Fibroblast of the aortic adventitia (primary cell): ENCODE measurements around the gene NPTX1. TPM values are rescaled to one million over a fixed set of nuclear protein-coding genes. Genes with fewer than 3 reads are reported as not detected.

Source experiments
- DNase-seq: peaks from one replicate; pipeline ENCODE4 v3.0.0-alpha.2; 2010; ENCODE audit warnings: low read depth
- H3K4me3 ChIP-seq: 2 replicates; pipeline ENCODE4 v1.5.1; 2011; ENCODE audit warnings: low read depth, mild to moderate bottlenecking, control low read depth, low read length, moderate library complexity
- total RNA-seq: library from RNA; depleted of rRNA; stranded (reverse); fragments of >200 nt; gene quantifications from 2 replicates; pipeline ENCODE4 v1.2.3, GENCODE V29; 2012; ENCODE audit warnings: low replicate concordance
- TF ChIP-seq, protein P1 (sequence below): IDR thresholded peaks from 2 replicates; pipeline ENCODE4 v1.5.1; 2011; ENCODE audit warnings: mild to moderate bottlenecking, low read length, control low read depth, inconsistent platforms; ENCODE audit not compliant: insufficient read depth

NPTX1 gene
- total RNA-seq, 1 donor: 191 TPM

GRCh38 chr17:80498920-80499410 is 22.6 kb upstream of the NPTX1 start:
- H3K4me3 ChIP-seq: no peak overlapping the region
- TF ChIP-seq, protein P1, sequence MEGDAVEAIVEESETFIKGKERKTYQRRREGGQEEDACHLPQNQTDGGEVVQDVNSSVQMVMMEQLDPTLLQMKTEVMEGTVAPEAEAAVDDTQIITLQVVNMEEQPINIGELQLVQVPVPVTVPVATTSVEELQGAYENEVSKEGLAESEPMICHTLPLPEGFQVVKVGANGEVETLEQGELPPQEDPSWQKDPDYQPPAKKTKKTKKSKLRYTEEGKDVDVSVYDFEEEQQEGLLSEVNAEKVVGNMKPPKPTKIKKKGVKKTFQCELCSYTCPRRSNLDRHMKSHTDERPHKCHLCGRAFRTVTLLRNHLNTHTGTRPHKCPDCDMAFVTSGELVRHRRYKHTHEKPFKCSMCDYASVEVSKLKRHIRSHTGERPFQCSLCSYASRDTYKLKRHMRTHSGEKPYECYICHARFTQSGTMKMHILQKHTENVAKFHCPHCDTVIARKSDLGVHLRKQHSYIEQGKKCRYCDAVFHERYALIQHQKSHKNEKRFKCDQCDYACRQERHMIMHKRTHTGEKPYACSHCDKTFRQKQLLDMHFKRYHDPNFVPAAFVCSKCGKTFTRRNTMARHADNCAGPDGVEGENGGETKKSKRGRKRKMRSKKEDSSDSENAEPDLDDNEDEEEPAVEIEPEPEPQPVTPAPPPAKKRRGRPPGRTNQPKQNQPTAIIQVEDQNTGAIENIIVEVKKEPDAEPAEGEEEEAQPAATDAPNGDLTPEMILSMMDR: no peak
- DNase-seq: no peak

DNA sequence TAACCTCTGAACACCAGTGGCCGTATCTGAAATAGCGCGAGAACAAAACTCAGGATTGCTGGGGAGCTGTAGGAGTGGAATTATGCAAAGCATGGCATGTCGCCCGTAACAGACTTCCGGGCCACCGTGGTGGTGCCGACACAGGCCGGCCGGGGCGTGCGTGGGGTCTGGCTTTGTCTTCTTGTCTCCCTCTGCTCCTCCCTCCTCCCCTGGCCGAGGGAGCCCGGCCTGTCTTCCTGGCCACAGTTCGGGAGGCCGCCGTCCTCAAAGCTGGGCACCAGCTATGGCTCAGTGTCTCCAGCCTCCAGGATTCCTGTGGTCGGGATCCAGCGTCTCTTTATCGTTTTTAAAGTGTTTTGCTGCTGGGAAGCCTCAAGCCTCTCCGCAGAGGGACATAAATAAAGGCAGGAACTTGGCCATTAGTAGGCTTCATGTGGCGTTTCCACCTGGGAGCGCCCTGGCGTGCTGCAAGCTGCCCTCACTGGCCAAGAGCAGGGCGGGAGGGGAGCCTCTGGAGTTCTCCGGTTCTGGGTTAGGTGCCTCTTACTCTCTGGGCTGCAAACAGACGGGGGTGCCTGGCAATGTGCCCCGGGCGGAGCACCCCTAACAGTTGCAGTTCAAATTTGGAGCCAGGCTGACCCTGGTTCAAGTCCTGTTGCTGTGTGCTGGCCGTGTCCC is 22.0 kb upstream of the NPTX1 start:
- DNase-seq: peak; percentile 75
- no peak overlapping the region for H3K4me3 ChIP-seq
- TF ChIP-seq, protein P1: no peak

DNA sequence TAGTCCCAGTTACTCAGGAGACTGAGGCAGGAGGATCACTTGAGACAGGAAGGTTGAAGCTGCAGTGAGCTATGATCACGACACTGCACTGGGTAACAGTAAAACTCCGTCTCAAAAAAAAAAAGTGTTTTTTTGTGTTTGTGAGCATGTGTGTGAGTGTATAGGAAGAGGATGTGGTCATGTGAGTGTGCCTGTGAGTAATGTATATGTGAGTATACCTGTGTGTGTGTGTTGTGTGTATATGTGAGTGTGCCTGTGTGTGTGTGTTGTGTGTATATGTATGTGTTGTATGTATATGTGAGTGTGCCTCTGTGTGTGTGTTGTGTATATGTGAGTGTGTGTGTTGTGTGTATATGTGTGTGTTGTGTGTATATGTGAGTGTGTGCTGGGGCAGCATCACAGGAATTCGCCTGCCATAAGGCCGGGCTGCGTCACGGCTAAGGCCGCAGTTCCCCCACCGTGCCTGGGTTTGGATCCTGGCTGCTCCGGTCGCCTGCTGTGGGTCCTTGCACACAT is 21.4 kb upstream of the NPTX1 start:
- TF ChIP-seq, protein P1: no peak
- DNase-seq: no peak
- no peak overlapping the region for H3K4me3 ChIP-seq

DNA sequence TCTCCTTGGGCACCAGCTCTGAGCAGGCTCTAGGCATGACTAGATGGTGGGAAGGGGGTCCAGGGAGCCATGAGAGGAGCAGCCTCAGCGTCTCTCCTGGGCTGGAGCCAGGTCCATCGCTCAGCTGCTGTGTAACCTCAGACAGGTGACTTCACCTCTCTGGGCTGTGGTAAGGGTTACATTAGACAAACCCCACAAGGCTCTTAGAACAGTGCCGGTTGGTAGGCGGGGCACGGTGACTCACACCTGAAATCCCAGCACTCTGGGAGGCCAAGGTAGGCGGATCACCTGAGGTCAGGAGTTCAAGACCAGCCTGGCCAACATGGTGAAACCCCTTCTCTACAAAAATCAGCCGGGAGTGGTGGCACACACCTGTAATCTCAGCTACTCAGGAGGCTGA is 18.1 kb upstream of the NPTX1 start:
- DNase-seq: no peak
- H3K4me3 ChIP-seq: no peak overlapping the region
- TF ChIP-seq, protein P1: no peak

GRCh38 chr17:80492343-80493136 is 16.1 kb upstream of the NPTX1 start:
- H3K4me3 ChIP-seq: no peak overlapping the region
- TF ChIP-seq, protein P1: no peak
- DNase-seq: no peak

GRCh38 chr17:80491478-80492342 is 15.3 kb upstream of the NPTX1 start:
- no peak overlapping the region for H3K4me3 ChIP-seq
- TF ChIP-seq, protein P1: no peak
- DNase-seq: no peak
